ENCODE results near the gene UCP2. TPM values are rescaled to one million over a fixed set of nuclear protein-coding genes. Genes with fewer than 3 reads are reported as not detected.

UCP2 gene
- total RNA-seq, 1 donor, result 1.5 TPM

GRCh38 chr11:74009675-74010305 is 27.1 kb upstream of the UCP2 start:
- H3K4me3 ChIP-seq (ENCODE audit: low read depth, low read length), result no peak overlapping the region
- TF ChIP-seq, protein P1, sequence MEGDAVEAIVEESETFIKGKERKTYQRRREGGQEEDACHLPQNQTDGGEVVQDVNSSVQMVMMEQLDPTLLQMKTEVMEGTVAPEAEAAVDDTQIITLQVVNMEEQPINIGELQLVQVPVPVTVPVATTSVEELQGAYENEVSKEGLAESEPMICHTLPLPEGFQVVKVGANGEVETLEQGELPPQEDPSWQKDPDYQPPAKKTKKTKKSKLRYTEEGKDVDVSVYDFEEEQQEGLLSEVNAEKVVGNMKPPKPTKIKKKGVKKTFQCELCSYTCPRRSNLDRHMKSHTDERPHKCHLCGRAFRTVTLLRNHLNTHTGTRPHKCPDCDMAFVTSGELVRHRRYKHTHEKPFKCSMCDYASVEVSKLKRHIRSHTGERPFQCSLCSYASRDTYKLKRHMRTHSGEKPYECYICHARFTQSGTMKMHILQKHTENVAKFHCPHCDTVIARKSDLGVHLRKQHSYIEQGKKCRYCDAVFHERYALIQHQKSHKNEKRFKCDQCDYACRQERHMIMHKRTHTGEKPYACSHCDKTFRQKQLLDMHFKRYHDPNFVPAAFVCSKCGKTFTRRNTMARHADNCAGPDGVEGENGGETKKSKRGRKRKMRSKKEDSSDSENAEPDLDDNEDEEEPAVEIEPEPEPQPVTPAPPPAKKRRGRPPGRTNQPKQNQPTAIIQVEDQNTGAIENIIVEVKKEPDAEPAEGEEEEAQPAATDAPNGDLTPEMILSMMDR (IDR thresholded peaks at IDR 0.05; ENCODE audit: insufficient read depth, low read length), result no peak
- no peak for DNase-seq (ENCODE audit: low read depth)

- TF ChIP-seq, protein P1 (IDR thresholded peaks at IDR 0.05; ENCODE audit: insufficient read depth, low read length), result no peak
- H3K4me3 ChIP-seq (ENCODE audit: low read depth, low read length), result no peak overlapping the region
- no peak for DNase-seq (ENCODE audit: low read depth)
Measured at GRCh38 chr11:74009230-74009547, 26.5 kb upstream of the UCP2 start.

- TF ChIP-seq, protein P1 (IDR thresholded peaks at IDR 0.05; ENCODE audit: insufficient read depth, low read length), result no peak
- no peak for DNase-seq (ENCODE audit: low read depth)
- H3K4me3 ChIP-seq (ENCODE audit: low read depth, low read length), result no peak within 1 kb of the TSS
Measured at GRCh38 chr11:74008373-74009229, 26.0 kb upstream of the UCP2 start, which contains the start of gene UCP3. UCP3 (minus strand) TSS chr11:74009085; CDS start chr11:74007042, 2,043 bp downstream.

GRCh38 chr11:74007691-74008372 is 25.2 kb upstream of the UCP2 start:
- no peak overlapping the region for H3K4me3 ChIP-seq (ENCODE audit: low read depth, low read length)
- TF ChIP-seq, protein P1 (IDR thresholded peaks at IDR 0.05; ENCODE audit: insufficient read depth, low read length), result no peak
- DNase-seq (ENCODE audit: low read depth), result no peak

DNA sequence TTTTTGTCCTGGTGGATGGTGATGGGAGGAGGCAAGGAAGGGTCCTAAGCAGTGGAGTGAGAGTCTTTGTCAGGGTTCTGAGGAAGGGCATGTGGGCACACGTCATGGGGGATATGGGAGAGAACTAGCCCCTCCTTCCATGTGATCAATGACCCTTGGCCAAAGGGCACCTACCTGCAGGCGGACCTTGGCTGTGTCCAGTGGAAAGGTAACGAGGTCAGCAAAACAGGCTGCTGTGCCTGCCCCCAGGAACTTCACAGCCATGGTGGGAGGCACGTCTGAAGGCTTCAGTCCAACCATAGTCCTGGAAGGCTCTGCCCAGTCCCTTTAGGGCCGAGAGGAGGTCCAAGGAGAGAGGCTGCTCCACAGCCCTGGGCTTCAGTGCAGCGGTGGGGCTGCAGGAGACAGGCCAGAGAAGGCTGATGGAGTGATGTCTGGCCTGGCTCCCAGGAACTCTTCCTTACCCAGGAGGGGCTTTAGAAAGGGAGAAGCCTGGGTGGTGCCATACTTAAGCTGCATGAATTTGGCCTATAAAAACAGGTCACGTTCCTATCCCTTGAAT is 24.2 kb upstream of the UCP2 start:
- no peak overlapping the region for H3K4me3 ChIP-seq (ENCODE audit: low read depth, low read length)
- DNase-seq (ENCODE audit: low read depth), result no peak
- TF ChIP-seq, protein P1 (IDR thresholded peaks at IDR 0.05; ENCODE audit: insufficient read depth, low read length), result no peak

GRCh38 chr11:74005721-74006517 is 23.3 kb upstream of the UCP2 start:
- DNase-seq (ENCODE audit: low read depth), result no peak
- TF ChIP-seq, protein P1 (IDR thresholded peaks at IDR 0.05; ENCODE audit: insufficient read depth, low read length), result no peak
- H3K4me3 ChIP-seq (ENCODE audit: low read depth, low read length), result no peak overlapping the region

All from fibroblast of the aortic adventitia (primary cell).